ENCODE measurements around the gene C1orf174.

The C1orf174 gene

GRCh38 chr1:3895279-3895950, 4.7 kb downstream of the C1orf174 start:
- no peak for DNase-seq (ENCODE audit: low read depth)

GRCh38 chr1:3894626-3895278, 5.3 kb downstream of the C1orf174 start:
- no peak for DNase-seq (ENCODE audit: low read depth)

DNA sequence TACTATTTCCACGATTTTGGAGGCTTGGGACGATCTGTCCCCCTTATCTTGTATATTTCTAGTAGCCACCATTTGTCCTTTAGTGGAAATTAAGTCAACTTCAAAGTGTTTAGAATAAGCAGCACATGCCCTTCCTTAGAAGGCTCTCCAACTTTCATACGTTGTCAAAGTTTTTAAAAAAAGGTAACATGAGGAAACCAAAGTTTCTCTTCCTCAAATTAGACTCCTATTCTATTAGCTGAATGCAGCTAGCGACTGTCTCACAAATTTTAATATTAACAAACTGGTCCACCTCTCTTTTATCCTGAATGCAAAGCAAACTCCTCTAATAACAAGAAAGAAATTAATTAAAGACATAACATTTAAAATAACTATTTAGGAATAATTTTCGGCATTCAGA, 6.9 kb downstream of the C1orf174 start:
- DNase-seq (ENCODE audit: low read depth): no peak

DNA sequence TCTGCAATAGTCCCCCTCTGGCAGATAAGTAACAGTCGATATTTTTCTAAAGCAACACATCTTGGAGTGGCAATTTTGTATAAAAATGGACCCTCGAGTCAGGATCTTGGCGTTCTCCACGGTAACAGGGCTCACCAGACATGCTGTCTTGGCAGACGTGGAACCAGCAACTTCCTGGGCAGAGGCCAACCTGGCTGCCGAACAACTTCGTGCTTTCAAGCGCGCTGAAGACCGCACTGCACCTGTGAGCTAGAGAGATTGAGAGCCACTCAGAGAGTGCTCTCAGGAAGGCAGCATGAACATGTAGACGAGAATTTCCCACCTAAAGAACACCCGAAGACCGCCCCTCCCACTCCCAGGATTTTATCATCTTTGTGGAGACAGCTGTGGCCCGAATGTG, 7.3 kb downstream of the C1orf174 start:
- no peak for DNase-seq (ENCODE audit: low read depth)

DNA sequence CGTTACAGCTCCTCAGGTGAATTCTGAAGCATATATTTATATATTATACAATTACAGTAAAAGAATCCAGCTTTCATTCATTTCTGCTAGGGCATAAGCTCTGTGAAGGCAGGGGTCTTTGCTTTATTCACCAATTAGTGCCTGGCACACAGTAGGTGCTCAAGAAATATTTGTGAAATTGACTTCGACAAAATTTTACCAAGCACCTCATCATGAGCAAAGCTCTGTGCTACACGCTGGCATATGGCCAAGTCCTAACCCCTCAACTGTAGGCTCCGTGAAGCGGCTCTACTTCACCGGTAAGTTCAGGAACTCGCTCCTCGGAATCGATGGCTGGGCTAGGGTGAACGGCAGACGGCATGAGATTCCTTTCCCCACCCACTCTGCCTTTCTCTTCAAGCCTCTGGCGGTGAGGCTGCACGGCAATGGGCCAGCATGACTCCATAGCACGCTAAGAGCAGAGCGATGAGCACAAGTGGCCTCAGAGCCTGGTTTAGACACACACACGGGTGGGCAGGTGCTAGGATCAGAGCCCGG, 8.7 kb downstream of the C1orf174 start:
- no peak for DNase-seq (ENCODE audit: low read depth)

DNA sequence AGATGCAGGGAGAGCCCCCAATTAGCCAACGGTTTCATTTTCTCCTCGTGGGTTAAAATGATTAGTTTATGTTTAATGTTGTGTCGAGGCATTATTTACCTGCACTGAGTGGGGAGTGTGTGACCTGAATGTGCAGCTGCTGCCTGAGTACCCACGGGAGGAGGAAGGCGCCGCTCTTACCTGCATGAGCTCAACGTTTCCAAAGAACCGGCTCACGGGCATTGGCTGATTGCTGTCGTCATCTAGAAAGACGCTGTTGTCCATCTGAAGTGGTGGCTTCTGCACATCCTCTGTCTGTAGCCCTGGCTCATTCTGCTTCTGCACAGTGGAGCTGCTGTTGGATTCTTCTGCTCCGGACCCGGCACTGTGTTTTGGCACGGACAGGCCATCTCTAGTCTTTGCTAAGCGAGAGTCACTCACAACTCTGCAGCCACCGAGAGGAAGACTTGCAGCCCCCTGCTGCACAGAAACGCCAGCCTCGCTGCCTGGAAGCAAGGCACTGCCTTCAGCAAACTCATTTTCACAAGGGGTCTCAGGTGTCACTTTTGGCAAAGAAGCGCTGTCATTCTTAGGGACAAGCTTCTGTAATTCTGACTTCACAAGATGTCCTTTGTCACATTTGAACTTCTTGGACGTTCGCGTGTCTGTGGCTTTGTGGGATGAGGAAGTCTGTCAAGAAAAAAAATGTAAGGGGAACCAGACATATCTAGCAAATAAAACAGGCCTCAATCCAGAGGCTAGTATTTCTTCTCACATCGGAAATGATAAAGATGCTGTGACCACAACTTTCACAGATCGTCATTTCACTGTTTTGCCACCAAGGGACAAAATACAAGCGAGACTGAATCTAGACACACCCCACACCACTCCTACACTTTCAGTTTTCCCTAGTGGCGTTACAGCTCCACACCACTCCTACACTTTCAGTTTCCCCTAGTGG, 9.4 kb downstream of the C1orf174 start:
- DNase-seq (ENCODE audit: low read depth): no peak

DNA sequence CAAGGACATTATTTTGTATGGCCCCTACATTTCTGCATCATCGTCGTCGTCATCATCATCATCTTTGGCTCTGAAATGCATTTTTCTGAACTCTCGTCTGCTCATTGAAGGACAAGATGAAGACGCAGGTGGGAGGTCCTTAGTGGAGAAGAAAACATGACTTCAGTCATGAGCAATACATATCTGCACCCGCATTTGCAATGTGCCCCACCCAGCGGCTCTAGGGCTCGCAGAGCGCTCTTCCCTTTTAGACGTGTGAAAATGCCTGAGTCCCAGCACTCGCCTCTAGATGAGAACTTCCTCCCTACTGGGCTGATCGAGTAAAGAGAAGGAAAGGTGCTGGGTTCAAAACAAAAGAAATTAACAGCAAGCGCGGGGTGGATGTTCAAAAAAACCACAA, 10.1 kb downstream of the C1orf174 start:
- DNase-seq (ENCODE audit: low read depth): no peak

DNA sequence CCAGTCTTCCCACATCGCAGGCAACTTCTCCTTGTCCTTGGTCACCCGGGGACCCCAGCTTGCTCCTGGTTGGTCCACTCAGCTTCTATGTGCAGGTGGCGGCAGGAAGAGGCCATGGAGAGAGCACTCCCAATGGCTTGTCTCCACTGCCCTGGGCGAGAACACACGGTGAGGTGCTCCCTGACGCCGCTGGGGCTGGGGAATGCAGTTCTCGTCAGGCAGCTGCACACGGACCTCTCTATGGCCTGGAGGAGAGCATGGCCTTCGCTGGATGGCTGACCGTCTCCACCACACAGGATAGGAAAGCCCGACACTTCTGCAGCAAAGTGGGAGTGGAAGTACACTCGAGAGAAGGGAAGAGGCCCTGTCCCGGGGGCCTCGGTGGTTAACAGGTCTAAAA, 11.8 kb downstream of the C1orf174 start:
- DNase-seq (ENCODE audit: low read depth): no peak

DNA sequence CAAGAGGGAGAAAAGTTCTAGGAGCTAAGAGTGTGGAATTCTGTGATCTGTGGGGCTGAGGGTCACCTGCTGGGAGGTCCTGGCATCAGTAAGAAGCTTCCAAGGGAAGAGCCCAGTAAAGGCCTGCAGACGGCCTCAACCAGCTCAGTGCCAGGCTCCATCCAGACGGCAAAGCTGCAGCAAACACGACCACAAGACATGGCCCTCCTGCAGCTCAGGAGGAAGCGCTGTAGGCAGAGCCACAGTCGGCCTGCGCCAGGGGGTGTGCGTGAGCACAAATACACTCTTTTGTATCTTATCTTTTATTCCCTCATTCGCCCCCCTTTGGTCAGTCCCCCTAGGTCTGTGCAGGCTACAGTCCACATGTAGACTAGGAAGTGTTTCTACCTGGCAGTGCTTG, 13.4 kb downstream of the C1orf174 start:
- no peak for DNase-seq (ENCODE audit: low read depth)

DNA sequence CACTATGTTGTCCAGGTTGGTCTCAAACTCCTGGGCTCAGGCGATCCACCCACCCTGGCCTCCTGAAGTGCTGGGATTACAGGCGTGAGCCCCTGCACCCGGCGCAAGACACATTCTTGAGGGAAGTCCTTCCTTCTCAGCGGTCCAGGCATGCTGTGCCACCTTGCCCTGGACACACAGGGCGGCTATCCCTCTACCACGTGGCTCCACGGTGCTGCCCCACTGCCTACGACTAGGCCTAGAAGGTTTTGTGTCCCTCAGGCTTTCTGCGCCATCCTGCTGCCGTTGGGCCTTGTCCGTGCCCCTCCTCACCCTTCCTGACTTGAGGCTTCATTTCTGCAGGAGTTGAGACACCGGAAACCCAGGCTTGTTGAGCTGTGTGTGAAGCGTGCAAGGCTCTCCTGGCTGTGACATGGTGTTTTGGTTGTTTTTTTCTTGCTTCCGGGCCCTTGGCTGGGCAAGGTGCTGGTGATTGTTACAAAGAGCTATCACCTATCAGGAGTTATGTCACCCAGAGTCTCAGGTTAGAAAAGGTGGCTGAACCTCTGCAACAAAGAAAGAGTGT, 13.9 kb downstream of the C1orf174 start:
- no peak for DNase-seq (ENCODE audit: low read depth)

DNA sequence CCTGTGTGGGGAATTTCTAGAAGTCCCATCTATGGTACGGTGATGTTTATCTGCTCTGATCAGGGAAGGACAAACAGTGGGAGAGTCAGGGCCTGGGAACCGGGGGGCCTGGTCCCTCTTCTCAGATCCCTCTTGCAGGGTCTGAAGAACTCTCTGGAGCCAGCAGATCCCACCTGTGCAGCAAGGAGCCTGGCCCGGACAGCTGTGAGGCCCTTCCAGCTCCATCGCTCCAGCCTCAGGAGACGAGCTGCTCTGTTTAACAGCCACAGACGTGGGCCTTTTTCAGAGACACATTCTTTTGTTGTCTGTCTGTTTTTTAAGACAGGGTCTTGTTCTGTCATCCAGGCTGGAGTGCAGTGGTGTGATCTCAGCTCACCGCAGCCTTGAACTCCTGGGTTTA, 14.5 kb downstream of the C1orf174 start:
- DNase-seq (ENCODE audit: low read depth): no peak

- DNase-seq (ENCODE audit: low read depth): no peak
Measured at GRCh38 chr1:3884966-3885365, 15.1 kb downstream of the C1orf174 start.

GRCh38 chr1:3883194-3883925, 16.7 kb downstream of the C1orf174 start:
- no peak for DNase-seq (ENCODE audit: low read depth)

DNA sequence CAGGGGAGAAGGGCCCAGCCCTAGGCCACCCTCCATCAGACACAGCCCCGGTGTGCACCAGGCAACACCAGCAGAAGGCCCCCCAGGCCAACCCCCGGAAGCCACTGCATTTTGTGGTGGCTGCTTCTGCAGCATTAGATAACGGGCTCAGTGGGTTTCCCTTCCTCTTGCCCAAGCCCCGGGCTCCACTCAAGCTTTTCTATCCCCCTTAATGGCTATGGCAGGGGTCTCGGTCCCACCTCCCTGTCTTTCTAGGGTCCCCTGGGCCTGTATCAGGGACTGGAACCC, 18.9 kb downstream of the C1orf174 start:
- no peak for DNase-seq (ENCODE audit: low read depth)

DNA sequence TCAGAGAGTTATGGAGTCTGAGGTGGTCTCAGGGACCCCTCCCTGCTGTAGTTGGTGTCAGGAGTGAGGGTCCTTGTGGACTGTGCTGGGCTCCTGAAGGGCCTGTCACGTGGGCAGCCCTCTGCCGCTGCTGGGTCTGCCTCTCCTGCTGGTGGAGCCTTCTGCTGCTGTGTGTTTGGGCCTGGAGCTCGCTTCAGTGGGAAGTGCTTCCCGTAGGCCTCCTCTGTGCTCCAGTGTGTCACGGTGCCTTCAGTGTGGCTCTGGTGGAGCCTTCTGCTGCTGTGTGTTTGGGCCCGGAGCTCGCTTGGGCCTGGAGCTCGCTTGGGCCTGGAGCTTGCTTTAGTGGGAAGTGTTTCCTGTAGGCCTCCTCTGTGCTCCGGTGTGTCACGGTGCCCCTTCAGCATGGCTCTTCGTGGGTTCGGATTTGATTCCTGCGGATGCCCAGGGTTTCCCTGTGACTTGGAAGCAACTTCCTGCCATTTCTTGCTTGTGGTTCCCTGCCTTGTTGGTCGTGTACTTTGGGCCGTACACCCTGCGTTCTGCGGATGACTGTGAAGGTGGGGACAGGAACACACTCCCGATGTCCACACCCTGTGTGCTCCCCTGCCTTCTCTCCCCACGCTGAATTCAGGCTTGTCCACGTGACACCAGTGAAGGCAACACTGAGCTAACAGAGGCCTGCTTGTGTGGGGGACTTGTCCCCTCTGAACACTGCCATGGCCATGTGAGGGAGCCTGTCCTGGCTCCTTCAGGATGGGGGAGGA, 19.5 kb downstream of the C1orf174 start:
- no peak for DNase-seq (ENCODE audit: low read depth)

- no peak for DNase-seq (ENCODE audit: low read depth)
Measured at GRCh38 chr1:3879787-3880428, 20.2 kb downstream of the C1orf174 start.

DNA sequence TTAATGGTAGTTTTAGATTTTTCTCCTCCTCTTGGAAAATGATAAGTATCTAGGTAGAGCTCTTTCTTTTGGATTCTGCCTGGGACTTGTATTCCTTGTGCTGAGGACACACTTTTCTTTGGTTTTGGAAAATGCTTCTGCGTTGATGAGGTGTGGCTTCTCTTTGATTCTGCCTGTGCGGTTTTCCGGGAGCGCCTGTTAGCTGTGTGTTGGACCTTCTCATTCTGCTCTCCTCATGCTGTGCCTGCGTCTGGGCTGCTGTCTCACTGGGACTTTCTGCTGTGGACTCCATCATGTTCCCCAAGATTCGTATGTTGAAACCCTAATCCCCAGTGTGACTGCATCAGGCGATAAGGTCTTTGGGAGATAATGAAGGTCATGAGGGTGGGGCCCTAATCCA, 21.0 kb downstream of the C1orf174 start:
- no peak for DNase-seq (ENCODE audit: low read depth)

DNA sequence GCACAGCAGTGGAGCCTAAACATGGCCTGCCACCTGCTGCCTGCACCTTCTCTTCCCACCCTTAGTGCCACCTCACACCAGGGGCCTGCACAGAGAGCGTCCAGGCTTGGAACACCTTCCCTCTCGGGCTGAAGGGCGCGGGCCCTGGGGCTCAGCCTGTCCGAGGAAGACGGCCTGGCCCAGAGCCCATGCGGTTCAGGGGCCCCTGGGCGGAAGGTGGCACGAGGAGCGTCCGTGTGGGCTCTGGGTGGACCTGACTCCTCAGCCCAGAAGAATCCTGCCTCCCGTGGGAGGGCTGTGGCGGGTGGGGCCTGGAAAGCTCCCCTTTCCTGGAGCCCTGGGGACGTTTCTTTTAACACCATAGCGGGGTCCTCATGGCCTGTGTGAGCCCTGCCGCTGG, 23.4 kb downstream of the C1orf174 start:
- no peak for DNase-seq (ENCODE audit: low read depth)

DNA sequence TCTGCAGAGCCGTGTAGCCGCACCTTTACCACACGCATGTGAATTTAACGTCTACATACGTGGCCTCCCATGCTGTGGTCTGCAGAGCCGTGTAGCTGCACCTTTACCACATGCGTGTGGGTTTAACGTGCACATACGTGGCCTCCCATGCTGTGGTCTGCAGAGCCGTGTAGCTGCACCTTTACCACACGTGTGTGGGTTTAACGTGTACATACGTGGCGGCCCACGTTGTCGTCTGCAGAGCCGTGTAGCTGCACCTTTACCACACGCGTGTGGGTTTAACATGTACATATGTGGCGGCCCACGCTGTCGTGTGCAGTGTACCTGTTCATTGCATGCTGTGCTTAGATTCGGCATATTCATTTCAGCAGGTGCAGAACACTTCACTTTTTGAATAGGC, 25.3 kb downstream of the C1orf174 start:
- no peak for DNase-seq (ENCODE audit: low read depth)

DNA sequence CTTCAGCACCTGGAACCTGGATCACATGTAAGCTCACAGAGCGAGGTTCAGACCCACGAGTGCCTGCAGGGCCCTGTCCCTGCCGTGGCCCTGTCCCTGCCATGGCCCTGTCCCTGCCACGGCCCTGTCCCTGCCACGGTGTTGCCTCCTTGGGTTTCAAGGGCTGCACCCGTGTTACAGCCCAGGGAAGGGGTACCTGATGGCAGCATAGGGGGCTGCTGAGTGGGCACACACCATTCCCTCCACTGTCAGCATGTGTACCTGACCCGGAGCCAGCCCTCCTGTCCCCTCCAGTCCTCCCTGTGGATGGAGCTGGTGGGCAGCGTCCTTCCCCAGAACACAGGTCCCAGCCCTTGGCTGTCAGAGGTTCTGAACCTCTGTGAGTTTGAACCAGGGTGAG, 27.5 kb downstream of the C1orf174 start:
- no peak for DNase-seq (ENCODE audit: low read depth)

GRCh38 chr1:3871451-3871805, 28.6 kb downstream of the C1orf174 start:
- no peak for DNase-seq (ENCODE audit: low read depth)

All from activated T-helper 1 cell treated with Interleukin-2 at 50 U/mL for 16 hours (primary cell).